SK-N-MC (cell line): Measurements from ENCODE around the gene PRMT7.

Source experiments
- EZH2 ChIP-seq: fragments of 200-600 bp; sonication (generic); IDR thresholded peaks from one replicate; pipeline ENCODE4 v1.6.1; 2017; ENCODE audit warnings: antibody characterized with exemption
- POLR2AphosphoS5 ChIP-seq: IDR thresholded peaks from 2 replicates; pipeline ENCODE4 v1.6.1; 2012; ENCODE audit warnings: mild to moderate bottlenecking, low read depth, low read length, borderline replicate concordance

DNA sequence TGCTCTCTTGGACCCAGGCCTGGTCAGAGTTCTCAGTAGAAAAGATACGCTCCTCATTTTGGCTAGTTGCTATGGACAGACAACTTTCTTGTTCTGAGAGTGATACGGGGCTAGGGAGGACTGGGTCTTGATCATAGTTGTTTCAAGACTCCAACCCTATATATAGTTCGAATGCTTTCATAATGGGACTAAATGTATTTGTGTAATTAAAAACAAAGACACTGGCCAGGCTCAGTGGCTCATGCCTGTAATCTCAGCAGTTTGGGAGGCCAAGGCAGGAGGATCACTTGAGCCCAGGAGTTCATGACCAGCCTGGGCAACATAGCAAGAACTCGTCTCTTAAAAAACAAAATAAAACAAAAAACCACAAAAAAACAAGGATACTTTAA lies 28.8 kb upstream of the PRMT7 start:
- TF ChIP-seq POLR2AphosphoS5 (no peak), EZH2 (no peak)
